ENCODE measurements around the gene LTB4R.
"Not testable (repeated sequence)": the region's sequence is repeated elsewhere in the genome, so short reads cannot be mapped to it uniquely, and the experiment has no call there.

LTB4R gene

DNA sequence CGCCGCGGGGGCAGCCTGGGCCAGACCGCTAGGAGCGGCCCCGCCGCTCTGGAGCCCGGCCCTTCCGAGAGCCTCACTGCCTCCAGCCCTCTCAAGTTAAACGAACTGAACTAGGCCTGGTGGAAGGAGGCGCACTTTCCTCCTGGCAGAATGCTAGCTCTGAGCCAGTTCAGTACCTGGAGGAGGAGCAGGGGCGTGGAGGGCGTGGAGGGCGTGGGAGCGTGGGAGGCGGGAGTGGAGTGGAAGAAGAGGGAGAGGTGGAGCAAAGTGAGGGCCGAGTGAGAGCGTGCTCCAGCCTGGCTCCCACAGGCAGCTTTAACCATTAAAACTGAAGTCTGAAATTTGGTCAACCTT is 5.3 kb downstream of the LTB4R start:
- H3K27me3 ChIP-seq (ENCODE audit: control insufficient read depth, insufficient read depth, low read length), result peaks cover 32% of the 10 kb centered on the region
- no peaks in the 10 kb centered on the region for H3K36me3 ChIP-seq (ENCODE audit: insufficient read depth, low read length)
- H3K9me3 ChIP-seq (replicated peaks; ENCODE audit: low read length), result no peaks in the 10 kb centered on the region
- H3K4me3 ChIP-seq (ENCODE audit: low read length), result no peak overlapping the region
- H3K4me1 ChIP-seq (ENCODE audit: control insufficient read depth, insufficient read depth, low read length), result peaks cover 17% of the 10 kb centered on the region
- H3K9ac ChIP-seq (ENCODE audit: low read depth, low read length), result no peak overlapping the region
- no peak overlapping the region for H3K4me2 ChIP-seq (ENCODE audit: low read length)

DNA sequence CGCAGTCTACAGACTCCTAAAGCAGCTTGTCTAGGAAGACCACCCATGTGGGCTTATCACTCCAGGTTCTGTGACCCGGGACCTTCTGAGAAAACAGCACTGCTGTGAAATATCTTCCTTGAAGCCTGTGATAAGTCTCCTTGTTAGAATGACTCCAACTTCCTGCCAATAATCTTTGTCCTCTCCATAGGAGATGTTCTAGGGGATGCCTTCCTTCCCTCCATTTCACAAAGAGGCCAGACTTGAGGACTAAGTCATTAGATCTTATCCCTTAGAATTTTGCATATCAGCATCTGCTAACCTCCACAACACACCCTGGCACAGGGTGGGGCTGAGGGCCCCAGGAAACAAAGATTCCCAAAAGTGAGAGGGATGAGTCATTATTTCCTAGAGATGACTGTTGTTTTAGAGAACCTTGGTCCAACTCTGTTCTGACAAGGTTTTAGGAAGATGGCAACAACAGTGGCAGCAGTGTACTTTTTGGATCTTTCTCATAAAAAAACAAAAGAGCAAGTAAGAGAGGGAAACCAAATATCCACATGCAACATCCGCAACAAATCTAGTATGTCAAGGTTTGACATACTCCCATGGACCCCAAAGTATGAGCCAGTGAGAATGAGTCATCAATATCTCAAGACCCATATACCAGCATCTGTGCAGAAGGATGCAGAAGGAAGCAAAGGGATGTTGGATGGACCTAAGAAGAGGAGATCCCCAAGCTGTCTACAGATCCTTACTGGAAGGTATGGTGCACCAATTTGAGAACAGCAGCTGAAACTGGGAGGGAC is 6.0 kb downstream of the LTB4R start:
- Histone ChIP-seq H3K27me3 (ENCODE audit: control insufficient read depth, insufficient read depth, low read length) (peaks cover 39% of the 10 kb centered on the region), H3K4me1 (ENCODE audit: control insufficient read depth, insufficient read depth, low read length) (peaks cover 17% of the 10 kb centered on the region), H3K4me3 (ENCODE audit: low read length) (no peak overlapping the region), H3K4me2 (ENCODE audit: low read length) (no peak overlapping the region), H3K36me3 (ENCODE audit: insufficient read depth, low read length) (no peaks in the 10 kb centered on the region), H3K9ac (ENCODE audit: low read depth, low read length) (no peak overlapping the region), H3K9me3 (replicated peaks; ENCODE audit: low read length) (no peaks in the 10 kb centered on the region)

DNA sequence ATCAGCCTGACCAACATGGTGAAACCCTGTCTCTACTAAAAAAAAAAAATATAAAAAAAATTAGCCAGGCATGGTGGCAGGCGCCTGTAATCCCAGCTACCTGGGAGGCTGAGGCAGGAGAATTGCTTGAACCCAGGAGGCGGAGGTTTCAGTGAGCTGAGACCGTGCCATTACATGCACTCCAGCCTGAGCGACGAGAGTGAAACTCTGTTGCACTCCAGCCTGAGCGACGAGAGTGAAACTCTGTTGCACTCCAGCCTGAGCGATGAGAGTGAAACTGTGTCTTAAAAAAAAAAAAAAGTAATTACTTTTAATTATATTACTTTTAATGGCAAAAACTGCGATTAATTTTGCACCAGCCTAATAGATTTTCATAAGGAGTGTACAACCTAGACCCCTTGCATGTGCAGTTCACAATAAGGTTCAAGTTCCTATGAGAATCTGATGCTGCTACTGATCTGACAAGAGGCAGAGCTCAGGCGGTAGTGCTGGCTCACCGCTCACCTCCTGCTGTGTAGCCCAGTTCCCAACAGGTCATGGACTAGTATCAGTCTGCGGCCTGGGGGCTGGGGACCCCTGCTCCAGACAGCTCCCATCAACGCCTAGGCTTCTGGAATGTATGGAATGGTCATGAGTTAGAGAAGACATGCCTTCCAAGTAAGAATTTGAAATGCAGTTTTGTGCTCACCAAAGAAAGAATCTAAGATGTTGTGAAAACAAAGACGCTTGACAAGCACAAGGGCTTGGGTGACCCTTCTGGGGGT is 10.1 kb downstream of the LTB4R start:
- Histone ChIP-seq H3K27me3 (ENCODE audit: control insufficient read depth, insufficient read depth, low read length) (peaks cover 63% of the 10 kb centered on the region), H3K4me3 (ENCODE audit: low read length) (no peak overlapping the region), H3K9me3 (replicated peaks; ENCODE audit: low read length) (no peaks in the 10 kb centered on the region), H3K9ac (ENCODE audit: low read depth, low read length) (no peak overlapping the region), H3K4me1 (ENCODE audit: control insufficient read depth, insufficient read depth, low read length) (peaks cover 12% of the 10 kb centered on the region), H3K4me2 (ENCODE audit: low read length) (no peak overlapping the region), H3K36me3 (ENCODE audit: insufficient read depth, low read length) (no peaks in the 10 kb centered on the region)

DNA sequence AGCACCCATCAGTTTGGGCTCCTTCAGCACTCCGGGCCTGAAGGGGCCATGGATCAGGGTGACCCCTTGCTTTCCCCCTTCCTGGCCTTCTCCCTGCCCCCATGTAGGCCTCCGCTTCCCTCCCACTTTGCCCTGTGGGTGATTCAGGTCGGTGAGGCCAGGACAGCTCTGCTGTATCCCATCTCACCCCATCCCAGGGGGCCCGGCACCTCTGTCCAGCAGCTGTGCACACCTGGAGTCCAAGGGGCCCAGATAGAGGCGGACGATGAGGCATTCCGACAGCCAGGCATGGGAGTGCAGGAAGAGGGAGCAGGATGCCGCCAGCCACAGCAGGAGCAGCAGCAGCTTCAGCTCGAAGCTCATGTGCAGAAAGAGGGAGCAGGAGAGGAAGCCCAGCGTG is 11.4 kb downstream of the LTB4R start:
- Histone ChIP-seq H3K4me2 (ENCODE audit: low read length) (no peak overlapping the region), H3K9me3 (replicated peaks; ENCODE audit: low read length) (no peaks in the 10 kb centered on the region), H3K36me3 (ENCODE audit: insufficient read depth, low read length) (no peaks in the 10 kb centered on the region), H3K4me1 (ENCODE audit: control insufficient read depth, insufficient read depth, low read length) (peaks cover 1% of the 10 kb centered on the region), H3K27me3 (ENCODE audit: control insufficient read depth, insufficient read depth, low read length) (peaks cover 67% of the 10 kb centered on the region), H3K9ac (ENCODE audit: low read depth, low read length) (no peak overlapping the region), H3K4me3 (ENCODE audit: low read length) (no peak overlapping the region)

DNA sequence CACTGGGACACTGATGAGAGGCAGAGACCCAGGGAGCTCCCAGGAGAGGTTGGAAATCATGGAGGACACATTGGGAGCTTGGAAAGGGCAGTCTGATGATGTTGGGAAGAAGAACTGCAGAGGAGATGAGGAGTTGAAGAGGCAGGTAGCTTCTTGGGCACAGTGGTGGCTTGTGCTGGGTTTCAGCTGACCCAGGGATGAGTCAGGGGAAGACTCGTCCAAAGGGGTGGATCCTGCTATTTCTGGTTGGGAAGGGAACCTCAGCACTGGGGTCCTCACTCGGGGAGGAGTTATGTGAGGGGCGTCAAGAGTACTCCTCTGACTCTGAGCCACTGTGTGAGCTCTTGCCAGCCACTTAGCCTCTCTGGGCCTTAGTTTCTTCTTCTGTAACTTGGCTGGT is 12.0 kb downstream of the LTB4R start:
- Histone ChIP-seq H3K4me3 (ENCODE audit: low read length) (no peak overlapping the region), H3K4me2 (ENCODE audit: low read length) (no peak overlapping the region), H3K36me3 (ENCODE audit: insufficient read depth, low read length) (no peaks in the 10 kb centered on the region), H3K9me3 (replicated peaks; ENCODE audit: low read length) (no peaks in the 10 kb centered on the region), H3K4me1 (ENCODE audit: control insufficient read depth, insufficient read depth, low read length) (no peaks in the 10 kb centered on the region), H3K9ac (ENCODE audit: low read depth, low read length) (no peak overlapping the region), H3K27me3 (ENCODE audit: control insufficient read depth, insufficient read depth, low read length) (peaks cover 63% of the 10 kb centered on the region)

DNA sequence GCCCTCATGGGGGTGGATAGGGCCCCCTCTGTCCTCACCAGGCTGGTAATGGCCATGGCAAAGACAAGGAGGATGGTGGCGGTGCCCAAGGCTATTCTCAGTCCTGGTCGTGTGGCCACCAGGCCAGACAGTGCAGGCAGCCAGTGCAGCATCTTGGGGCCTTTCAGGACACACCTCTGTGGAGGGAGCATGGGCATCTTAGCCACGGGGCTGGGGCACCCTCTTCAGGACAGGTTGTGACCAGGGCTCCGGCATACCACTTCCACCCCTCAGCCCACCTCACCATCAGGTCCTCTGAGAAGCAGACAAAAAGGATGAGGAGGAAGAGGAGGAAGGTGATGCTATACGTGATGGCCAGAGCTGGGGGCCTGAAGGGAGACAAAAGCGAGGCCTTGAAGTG is 12.7 kb downstream of the LTB4R start:
- H3K4me3 ChIP-seq (ENCODE audit: low read length), result no peak overlapping the region
- no peaks in the 10 kb centered on the region for H3K36me3 ChIP-seq (ENCODE audit: insufficient read depth, low read length)
- no peak overlapping the region for H3K4me2 ChIP-seq (ENCODE audit: low read length)
- no peaks in the 10 kb centered on the region for H3K9me3 ChIP-seq (replicated peaks; ENCODE audit: low read length)
- no peak overlapping the region for H3K9ac ChIP-seq (ENCODE audit: low read depth, low read length)
- peaks cover 56% of the 10 kb centered on the region for H3K27me3 ChIP-seq (ENCODE audit: control insufficient read depth, insufficient read depth, low read length)
- H3K4me1 ChIP-seq (ENCODE audit: control insufficient read depth, insufficient read depth, low read length), result no peaks in the 10 kb centered on the region

DNA sequence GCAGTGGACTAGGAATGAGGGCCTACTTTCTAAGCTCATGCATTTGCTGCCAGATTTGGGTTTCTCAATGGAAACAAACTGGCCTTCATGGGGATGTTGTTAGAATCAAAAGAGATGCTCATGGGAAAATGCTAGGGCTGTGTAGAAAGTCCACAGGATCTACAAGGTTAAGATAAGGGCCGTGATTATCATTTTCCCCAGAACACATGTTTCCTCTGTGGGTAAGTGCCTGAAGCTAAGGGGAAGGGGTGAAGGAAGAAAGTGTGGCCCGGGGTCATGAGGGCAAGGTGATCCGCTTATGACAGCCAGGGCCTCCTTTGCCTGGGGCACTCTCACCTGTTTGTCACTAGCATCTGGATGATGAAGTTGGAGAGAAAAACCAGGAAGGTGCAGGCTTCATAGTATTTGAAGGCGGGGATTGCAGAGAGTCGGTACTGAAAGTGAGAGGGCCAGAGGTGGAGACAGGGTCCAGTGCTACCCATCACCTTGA is 13.8 kb downstream of the LTB4R start:
- H3K4me1 ChIP-seq (ENCODE audit: control insufficient read depth, insufficient read depth, low read length), result no peaks in the 10 kb centered on the region
- H3K9ac ChIP-seq (ENCODE audit: low read depth, low read length), result no peak overlapping the region
- H3K36me3 ChIP-seq (ENCODE audit: insufficient read depth, low read length), result no peaks in the 10 kb centered on the region
- no peak overlapping the region for H3K4me2 ChIP-seq (ENCODE audit: low read length)
- peaks cover 45% of the 10 kb centered on the region for H3K27me3 ChIP-seq (ENCODE audit: control insufficient read depth, insufficient read depth, low read length)
- no peaks in the 10 kb centered on the region for H3K9me3 ChIP-seq (replicated peaks; ENCODE audit: low read length)
- H3K4me3 ChIP-seq (ENCODE audit: low read length), result no peak overlapping the region

DNA sequence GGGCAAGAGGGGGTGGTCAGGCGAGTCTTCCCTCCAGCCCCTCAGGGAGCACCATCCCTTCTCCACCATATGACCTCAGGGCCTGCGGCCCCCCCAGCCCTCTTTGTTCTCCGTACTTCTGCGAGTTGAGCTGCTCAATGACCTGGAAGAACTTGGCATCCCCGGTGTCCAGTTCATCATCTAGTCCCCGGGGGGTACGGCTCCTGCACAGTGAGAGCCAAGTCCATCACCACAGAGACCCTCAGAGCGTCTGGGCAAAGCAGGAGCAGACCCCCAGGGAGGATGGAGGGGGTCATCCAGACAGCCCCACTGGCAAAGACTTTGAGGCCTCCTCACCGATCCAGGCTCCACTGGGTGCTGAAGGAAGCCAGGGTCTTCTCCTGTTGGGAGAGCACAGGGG is 14.7 kb downstream of the LTB4R start:
- no peaks in the 10 kb centered on the region for H3K9me3 ChIP-seq (replicated peaks; ENCODE audit: low read length)
- no peak overlapping the region for H3K4me2 ChIP-seq (ENCODE audit: low read length)
- H3K36me3 ChIP-seq (ENCODE audit: insufficient read depth, low read length), result no peaks in the 10 kb centered on the region
- H3K4me3 ChIP-seq (ENCODE audit: low read length), result no peak overlapping the region
- H3K9ac ChIP-seq (ENCODE audit: low read depth, low read length), result no peak overlapping the region
- H3K4me1 ChIP-seq (ENCODE audit: control insufficient read depth, insufficient read depth, low read length), result no peaks in the 10 kb centered on the region
- peaks cover 37% of the 10 kb centered on the region for H3K27me3 ChIP-seq (ENCODE audit: control insufficient read depth, insufficient read depth, low read length)

DNA sequence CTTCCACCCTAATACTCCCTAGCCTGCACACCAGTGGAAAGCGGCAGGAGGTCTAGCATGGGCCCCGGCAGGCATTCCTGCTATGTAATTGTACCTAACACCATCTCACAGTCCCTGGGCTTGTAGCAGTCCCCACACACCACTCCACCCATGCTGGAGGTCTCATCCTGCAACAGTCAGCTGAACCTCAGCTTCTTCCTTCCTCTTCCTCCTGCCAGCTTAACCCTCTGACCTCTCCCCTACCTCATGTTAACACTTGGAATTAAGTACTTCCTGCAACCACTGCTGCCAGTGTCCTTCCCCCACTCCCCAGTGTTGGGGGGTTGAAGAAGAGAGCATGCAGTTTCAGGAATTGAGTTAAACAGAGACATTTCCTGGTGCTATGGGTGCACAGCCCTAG is 16.0 kb downstream of the LTB4R start:
- no peaks in the 10 kb centered on the region for H3K36me3 ChIP-seq (ENCODE audit: insufficient read depth, low read length)
- H3K4me1 ChIP-seq (ENCODE audit: control insufficient read depth, insufficient read depth, low read length), result peaks cover 4% of the 10 kb centered on the region
- no peak overlapping the region for H3K4me2 ChIP-seq (ENCODE audit: low read length)
- peaks cover 29% of the 10 kb centered on the region for H3K27me3 ChIP-seq (ENCODE audit: control insufficient read depth, insufficient read depth, low read length)
- H3K9me3 ChIP-seq (replicated peaks; ENCODE audit: low read length), result no peaks in the 10 kb centered on the region
- no peak overlapping the region for H3K9ac ChIP-seq (ENCODE audit: low read depth, low read length)
- H3K4me3 ChIP-seq (ENCODE audit: low read length), result no peak overlapping the region

DNA sequence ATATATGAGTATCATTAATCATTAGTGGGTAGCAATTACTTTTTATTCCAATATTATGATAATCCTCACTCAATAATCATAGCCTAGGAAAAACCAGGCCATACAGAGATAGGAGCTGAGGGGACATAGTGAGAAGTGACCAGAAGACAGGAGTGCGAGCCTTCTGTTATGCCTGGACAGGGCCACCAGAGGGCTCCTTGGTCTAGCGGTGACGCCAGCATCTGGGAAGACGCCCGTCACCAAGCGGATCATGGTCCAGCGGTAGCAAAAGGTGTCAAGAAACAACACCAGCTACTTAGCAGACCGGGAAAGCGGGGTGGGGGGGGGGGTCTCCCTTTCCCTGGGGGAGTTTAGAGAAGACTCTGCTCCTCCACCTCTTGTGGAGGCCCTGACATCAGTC is 16.6 kb downstream of the LTB4R start:
- H3K4me2 ChIP-seq (ENCODE audit: low read length); H3K4me1 ChIP-seq (ENCODE audit: control insufficient read depth, insufficient read depth, low read length); H3K36me3 ChIP-seq (ENCODE audit: insufficient read depth, low read length); H3K9me3 ChIP-seq (replicated peaks; ENCODE audit: low read length); H3K9ac ChIP-seq (ENCODE audit: low read depth, low read length); H3K4me3 ChIP-seq (ENCODE audit: low read length): not testable (repeated sequence)
- H3K27me3 ChIP-seq (ENCODE audit: control insufficient read depth, insufficient read depth, low read length), result peaks cover 29% of the 10 kb centered on the region

DNA sequence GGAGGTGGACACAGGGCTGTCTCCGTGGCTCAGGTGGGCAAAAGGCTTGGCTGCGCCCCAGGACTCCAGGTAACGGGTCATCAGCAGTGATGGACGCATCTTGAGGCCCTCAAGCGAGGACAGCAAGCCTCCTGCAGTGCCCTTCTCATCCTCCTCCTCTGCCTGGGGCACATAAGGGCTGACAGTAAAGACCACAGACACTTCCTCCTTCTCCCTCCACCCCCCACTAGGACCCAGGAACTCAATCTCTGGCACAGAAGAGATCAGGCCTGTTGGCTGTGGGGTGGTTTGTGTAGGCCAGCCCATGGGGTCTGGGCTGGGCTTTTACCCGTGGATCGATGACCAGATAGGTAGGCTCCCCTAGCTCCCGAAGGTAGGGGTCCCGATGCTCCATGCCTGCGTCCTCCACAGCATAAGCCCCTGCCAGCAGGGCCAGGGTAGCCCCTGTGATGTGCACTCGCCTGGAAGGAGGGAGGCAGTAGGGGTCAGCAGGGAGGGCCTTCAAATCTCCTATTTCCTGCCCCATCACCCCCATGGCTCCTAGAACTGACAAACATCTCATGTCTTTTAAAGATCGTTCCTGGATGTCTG is 17.9 kb downstream of the LTB4R start:
- Histone ChIP-seq H3K36me3 (ENCODE audit: insufficient read depth, low read length) (no peaks in the 10 kb centered on the region), H3K4me3 (ENCODE audit: low read length) (no peak overlapping the region), H3K4me2 (ENCODE audit: low read length) (no peak overlapping the region), H3K9ac (ENCODE audit: low read depth, low read length) (no peak overlapping the region), H3K4me1 (ENCODE audit: control insufficient read depth, insufficient read depth, low read length) (peaks cover 18% of the 10 kb centered on the region), H3K9me3 (replicated peaks; ENCODE audit: low read length) (no peaks in the 10 kb centered on the region), H3K27me3 (ENCODE audit: control insufficient read depth, insufficient read depth, low read length) (peaks cover 26% of the 10 kb centered on the region)
